Activated CD4-positive, alpha-beta T cell treated with anti-CD3 and anti-CD28 coated beads, Interleukin-2, amount 10 ng/mL, durations not matched to agents 7 days and 5 days (primary cell): ENCODE results near the gene ITM2B. TPM values are rescaled to one million over a fixed set of nuclear protein-coding genes. Genes with fewer than 3 reads are reported as not detected.

Experiments used
- CTCF ChIA-PET: fragments of 350-600 bp; sonication (Branson Sonifier 250); formaldehyde crosslinking; loops from one replicate; lab custom pipeline; 2021; ENCODE audit warnings: antibody characterized with exemption; lab: Charles Lee
- POLR2A ChIA-PET: fragments of 350-600 bp; sonication (Branson Sonifier 250); formaldehyde crosslinking; loops from one replicate; lab custom pipeline; 2021; ENCODE audit warnings: antibody characterized with exemption; lab: Charles Lee
- DNase-seq: peaks from one replicate; pipeline ENCODE4 v3.0.0-alpha.2; 2020
- H3K27ac Mint-ChIP-seq: one replicate; pipeline ENCODE4 v1.8.0; 2021; ENCODE audit warnings: mild to moderate bottlenecking, moderate library complexity, mixed read lengths
- H3K27me3 Mint-ChIP-seq: one replicate; pipeline ENCODE4 v1.8.0; 2021; ENCODE audit warnings: mixed read lengths
- H3K36me3 Mint-ChIP-seq: one replicate; pipeline ENCODE4 v1.8.0; 2021; ENCODE audit warnings: low read depth, mixed read lengths
- H3K4me1 Mint-ChIP-seq: one replicate; pipeline ENCODE4 v1.8.0; 2021; ENCODE audit warnings: mixed read lengths
- H3K4me3 Mint-ChIP-seq: one replicate; pipeline ENCODE4 v1.8.0; 2021; ENCODE audit warnings: mild to moderate bottlenecking, moderate library complexity, mixed read lengths
- H3K9me3 Mint-ChIP-seq: one replicate; pipeline ENCODE4 v1.8.0; 2021; ENCODE audit warnings: mixed read lengths
- total RNA-seq, 2 experiments: library from RNA; stranded (reverse); gene quantifications; one replicate each; pipeline ENCODE4 v1.2.3, GENCODE V29; 2021

ITM2B gene
- total RNA-seq, 2 experiments from 2014 or later = 259 to 317 TPM

DNA sequence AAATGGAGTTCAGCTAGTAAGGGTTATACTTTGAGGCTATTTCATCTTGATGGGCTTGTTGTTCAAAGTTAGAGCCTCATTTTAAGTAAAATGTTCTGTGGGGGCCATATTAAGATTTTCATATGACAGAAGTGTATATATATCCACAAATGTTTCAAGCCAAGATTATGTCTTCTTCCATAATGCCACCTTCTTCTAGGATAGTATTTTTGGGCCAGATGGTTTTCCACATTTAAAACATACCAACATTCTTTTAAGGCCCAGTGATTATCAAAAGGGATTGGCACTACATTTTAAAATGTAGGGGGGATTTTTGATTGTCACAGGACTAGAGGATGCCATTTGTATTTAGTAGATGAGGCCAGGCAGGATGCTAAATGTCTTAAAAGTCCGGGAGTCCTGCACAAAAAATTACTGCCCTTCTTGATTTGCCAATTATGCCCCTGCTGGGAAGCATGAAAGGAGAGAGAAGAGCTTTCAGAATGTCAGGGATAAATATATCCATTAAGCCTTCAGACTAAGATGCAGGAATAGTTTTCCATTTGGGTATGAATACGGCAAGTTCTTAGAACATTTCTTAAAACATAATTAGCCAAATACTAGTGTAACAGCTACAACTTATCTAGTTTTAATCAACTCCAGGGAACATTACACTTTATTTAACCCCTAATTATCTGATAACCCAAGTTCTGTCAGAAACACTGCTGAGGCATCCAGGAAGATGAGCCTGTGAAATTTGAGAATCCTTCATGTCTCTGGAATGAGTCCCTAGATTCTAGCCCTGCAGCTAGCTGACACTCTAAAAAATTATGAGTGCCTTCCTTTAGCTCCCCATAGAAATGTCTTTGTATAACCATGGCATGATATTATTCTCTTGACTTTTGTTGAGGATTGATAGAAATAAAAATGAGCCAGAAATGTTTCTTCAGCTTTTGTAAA, 34.0 kb downstream of the ITM2B start:
- ChIA-PET POLR2A (no interaction called here), CTCF (interaction anchor here (0.6 kb wide), 1 partner anchor 117 kb away, joined by 3 read pairs; no protein-coding TSS in a partner anchor)
- Mint-ChIP-seq H3K27me3 (no peaks in the 10 kb centered on the region), H3K9me3 (no peaks in the 10 kb centered on the region), H3K36me3 (peaks cover 69% of the 10 kb centered on the region), H3K4me1 (peaks cover 24% of the 10 kb centered on the region), H3K4me3 (no peak overlapping the region), H3K27ac (no peak overlapping the region)
- no peak for DNase-seq

DNA sequence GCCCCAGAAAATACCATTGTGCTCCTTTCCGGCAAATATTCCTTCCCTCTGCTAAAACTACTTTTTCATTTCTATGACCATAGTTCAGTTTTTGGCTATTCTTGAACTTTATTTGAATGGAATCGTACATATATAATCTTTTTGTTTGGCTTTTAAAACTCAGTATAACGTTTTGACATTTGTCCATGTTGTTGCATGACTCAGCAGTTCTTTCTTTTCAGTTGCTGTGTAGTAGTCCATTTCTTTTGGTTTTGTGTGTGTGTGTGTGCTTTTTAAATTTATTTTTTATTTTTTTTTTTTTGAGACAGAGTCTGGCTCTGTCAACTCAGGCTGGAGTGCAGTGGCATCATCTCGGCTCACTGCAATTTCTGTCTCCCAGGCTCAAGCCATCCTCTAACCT, 35.0 kb downstream of the ITM2B start:
- Mint-ChIP-seq H3K27ac (no peak overlapping the region), H3K9me3 (no peaks in the 10 kb centered on the region), H3K4me3 (no peak overlapping the region), H3K36me3 (peaks cover 61% of the 10 kb centered on the region), H3K4me1 (peaks cover 24% of the 10 kb centered on the region), H3K27me3 (no peaks in the 10 kb centered on the region)
- CTCF ChIA-PET = interaction anchor here (0.7 kb wide), 1 partner anchor 545 kb away, joined by 4 read pairs; no protein-coding TSS in a partner anchor
- POLR2A ChIA-PET = no interaction called here
- DNase-seq = no peak

DNA sequence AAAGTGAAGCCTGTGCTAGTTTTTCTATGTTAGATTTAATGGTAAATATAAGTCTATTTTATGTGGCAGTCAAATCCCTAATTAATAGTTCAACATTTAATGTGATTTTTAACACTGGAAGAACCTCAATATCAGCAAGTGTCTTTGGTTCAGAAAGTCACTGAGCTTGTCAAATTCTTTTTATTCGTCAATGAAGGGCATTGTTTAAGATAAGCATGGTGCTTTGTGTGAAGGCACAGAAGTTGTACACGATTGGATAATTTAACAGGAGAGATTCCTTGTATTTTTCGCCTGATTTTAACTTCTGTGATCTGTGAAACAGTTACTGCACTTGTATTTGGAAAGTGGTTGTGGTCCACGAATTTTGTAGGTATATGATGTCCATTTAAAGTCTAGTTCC, 40.3 kb downstream of the ITM2B start:
- CTCF ChIA-PET = no interaction called here
- Mint-ChIP-seq H3K27me3 (peaks cover 8% of the 10 kb centered on the region), H3K4me1 (no peaks in the 10 kb centered on the region), H3K4me3 (no peak overlapping the region), H3K9me3 (no peaks in the 10 kb centered on the region), H3K27ac (no peak overlapping the region), H3K36me3 (peaks cover 31% of the 10 kb centered on the region)
- DNase-seq = no peak
- POLR2A ChIA-PET = no interaction called here

DNA sequence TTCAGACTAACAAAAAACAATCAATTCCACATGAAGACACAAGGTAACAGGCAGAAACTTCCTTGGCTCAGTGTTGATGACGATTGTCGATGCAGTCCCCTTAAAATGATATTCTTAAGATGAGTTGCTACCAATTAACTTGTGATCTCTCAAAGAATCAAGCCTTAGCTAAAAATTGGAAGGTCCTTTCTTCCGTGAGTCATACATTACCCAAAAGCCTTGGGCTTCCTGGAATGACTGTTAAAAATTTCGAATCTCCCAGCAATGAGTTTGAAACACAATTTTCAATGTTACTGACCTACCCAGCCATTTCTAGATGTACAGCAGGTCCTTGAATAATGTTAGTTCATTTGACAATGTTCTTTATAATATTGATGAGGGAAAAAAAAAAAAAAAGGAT, 42.5 kb downstream of the ITM2B start:
- no peak for DNase-seq
- Mint-ChIP-seq H3K27ac (no peak overlapping the region), H3K27me3 (peaks cover 8% of the 10 kb centered on the region), H3K36me3 (peaks cover 15% of the 10 kb centered on the region), H3K9me3 (no peaks in the 10 kb centered on the region), H3K4me3 (no peak overlapping the region), H3K4me1 (no peaks in the 10 kb centered on the region)
- ChIA-PET POLR2A (no interaction called here), CTCF (no interaction called here)

DNA sequence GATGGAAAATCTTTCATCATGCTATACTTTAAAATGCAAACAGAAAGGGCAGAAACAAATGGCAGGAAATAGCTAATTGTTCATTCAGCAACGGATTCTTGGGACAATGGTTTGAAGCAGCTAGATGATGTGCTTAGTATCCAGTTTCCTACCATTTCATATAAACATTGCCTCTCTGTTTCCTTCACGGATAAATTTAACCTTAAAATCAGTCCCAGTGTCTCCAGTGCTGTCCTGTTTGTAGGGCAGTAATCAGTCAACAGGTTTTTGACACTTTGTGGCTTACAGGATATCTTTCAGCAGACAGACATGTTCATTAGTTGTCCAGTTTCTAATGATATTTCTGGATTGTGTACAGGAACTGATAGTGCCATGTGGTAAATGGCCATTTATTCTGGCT, 45.8 kb downstream of the ITM2B start:
- Mint-ChIP-seq H3K4me3 (no peak overlapping the region), H3K36me3 (peaks cover 3% of the 10 kb centered on the region), H3K9me3 (no peaks in the 10 kb centered on the region), H3K4me1 (no peaks in the 10 kb centered on the region), H3K27ac (no peak overlapping the region), H3K27me3 (peaks cover 8% of the 10 kb centered on the region)
- no peak for DNase-seq
- CTCF ChIA-PET = interaction anchor here (0.7 kb wide), 1 partner anchor 61 kb away, joined by 3 read pairs; no protein-coding TSS in a partner anchor
- POLR2A ChIA-PET = no interaction called here

DNA sequence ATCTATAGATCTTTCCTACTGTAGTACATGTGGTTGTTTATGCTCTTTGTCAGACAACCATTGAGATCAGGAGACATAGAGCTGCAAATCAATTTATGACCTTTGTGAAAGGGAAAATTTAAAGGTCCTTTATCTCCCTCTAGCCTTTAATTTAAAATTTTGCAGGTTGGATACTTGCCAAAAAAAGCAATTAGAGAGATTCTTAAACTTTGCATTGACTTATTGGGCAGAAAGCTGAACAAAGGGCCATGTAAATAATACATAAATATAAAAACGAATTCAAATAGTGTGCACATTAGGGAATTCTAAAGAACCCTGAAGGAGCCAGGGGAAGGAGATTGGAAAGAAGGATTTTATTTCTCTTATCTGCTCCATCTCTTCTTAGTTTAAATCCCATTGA, 48.5 kb downstream of the ITM2B start:
- Mint-ChIP-seq H3K9me3 (peaks cover 3% of the 10 kb centered on the region), H3K27ac (no peak overlapping the region), H3K4me1 (no peaks in the 10 kb centered on the region), H3K27me3 (peaks cover 8% of the 10 kb centered on the region), H3K4me3 (no peak overlapping the region), H3K36me3 (no peaks in the 10 kb centered on the region)
- CTCF ChIA-PET = interaction anchor here (1.0 kb wide), 1 partner anchor 8 kb away, joined by 3 read pairs; no protein-coding TSS in a partner anchor
- no peak for DNase-seq
- POLR2A ChIA-PET = no interaction called here

DNA sequence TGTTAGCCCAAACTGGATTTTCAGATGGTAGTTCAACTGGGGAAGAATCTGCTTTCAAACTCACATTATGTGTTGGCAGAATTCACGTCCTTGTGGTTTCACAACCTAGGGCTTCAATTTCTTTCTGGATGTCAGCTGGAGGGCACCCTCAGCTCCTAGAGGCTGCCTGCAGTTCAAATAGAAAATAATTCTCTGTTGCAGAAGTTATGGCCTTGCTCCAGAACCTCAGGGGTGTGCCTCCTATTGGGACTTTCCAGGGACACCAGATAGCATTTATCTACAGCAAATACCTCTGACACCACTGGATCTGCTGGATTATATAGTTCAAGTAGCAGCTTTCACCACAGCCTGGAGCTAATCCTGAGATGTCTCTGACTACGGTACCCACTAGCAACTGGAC, 58.7 kb downstream of the ITM2B start:
- DNase-seq = no peak
- Mint-ChIP-seq H3K27me3 (peaks cover 16% of the 10 kb centered on the region), H3K9me3 (no peaks in the 10 kb centered on the region), H3K4me3 (no peak overlapping the region), H3K27ac (no peak overlapping the region), H3K4me1 (peaks cover 6% of the 10 kb centered on the region), H3K36me3 (peaks cover 2% of the 10 kb centered on the region)
- POLR2A ChIA-PET = no interaction called here
- CTCF ChIA-PET = no interaction called here

DNA sequence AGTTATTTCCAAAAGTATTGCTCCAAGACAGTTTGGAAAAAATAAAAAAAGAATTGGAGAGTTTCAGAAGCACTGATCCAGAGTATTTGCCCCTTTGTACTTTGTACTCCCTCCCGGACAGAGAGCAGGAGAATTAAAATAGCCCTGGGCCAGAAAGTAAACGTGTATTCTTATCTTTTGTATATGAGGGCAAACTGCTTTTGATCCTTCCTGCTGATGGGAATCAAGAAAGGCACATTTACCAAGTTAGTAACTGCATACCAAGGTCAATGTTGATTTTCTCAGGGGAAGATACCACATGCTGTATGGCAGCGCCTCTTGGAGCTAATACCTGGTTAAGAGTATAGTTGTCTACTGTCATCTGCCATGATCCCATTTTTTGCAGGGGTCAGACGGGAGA, 59.6 kb downstream of the ITM2B start:
- H3K4me3 Mint-ChIP-seq = no peak overlapping the region
- no peak for DNase-seq
- no peak overlapping the region for H3K27ac Mint-ChIP-seq
- no peaks in the 10 kb centered on the region for H3K9me3 Mint-ChIP-seq
- peaks cover 2% of the 10 kb centered on the region for H3K36me3 Mint-ChIP-seq
- CTCF ChIA-PET = interaction anchor here (0.8 kb wide), 1 partner anchor 9 kb away, joined by 4 read pairs; no protein-coding TSS in a partner anchor
- peaks cover 10% of the 10 kb centered on the region for H3K4me1 Mint-ChIP-seq
- H3K27me3 Mint-ChIP-seq = peaks cover 16% of the 10 kb centered on the region
- POLR2A ChIA-PET = no interaction called here

DNA sequence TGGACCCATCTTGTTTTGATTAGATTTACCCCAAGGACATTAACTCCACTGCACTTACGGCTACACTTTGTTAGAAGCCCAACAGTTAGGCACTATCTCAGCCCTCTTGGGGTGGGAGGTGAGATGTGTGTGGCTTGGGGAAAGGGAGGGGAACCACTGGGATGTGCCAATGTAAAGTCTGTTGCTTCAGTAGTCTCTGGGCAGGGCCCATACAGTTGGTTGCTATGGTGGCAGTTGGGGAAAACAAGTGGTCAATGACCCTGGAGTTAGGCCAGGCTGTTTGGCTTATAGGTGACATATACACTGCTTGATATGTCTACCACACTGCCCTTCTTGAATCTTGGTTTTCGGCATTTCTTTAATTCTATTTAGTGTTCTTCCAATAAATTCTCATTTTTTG, 61.6 kb downstream of the ITM2B start:
- no peak for DNase-seq
- Mint-ChIP-seq H3K4me3 (no peak overlapping the region), H3K36me3 (peaks cover 2% of the 10 kb centered on the region), H3K9me3 (no peaks in the 10 kb centered on the region), H3K4me1 (peaks cover 10% of the 10 kb centered on the region), H3K27me3 (peaks cover 8% of the 10 kb centered on the region), H3K27ac (no peak overlapping the region)
- ChIA-PET POLR2A (no interaction called here), CTCF (no interaction called here)

DNA sequence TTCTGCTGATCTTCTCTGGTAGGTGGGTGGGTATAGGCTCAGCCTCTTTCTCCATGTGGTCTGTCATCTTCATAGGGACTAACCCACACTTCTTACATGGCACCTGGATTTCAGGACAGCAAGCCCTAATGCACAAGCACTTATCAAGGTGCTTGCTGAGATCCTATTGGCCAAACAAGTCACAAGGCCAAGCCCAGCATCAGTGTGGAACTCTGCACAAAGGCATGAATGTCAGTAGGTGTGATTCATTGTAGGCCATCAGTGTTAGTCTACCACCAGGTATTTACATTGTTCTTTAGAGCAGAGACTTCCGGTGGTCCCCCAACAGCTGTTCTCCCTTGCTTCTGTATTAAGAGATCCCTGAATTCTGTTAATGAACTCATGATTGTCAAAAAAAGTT, 62.3 kb downstream of the ITM2B start:
- H3K4me3 Mint-ChIP-seq = no peak overlapping the region
- H3K9me3 Mint-ChIP-seq = no peaks in the 10 kb centered on the region
- peaks cover 4% of the 10 kb centered on the region for H3K27me3 Mint-ChIP-seq
- ChIA-PET POLR2A (no interaction called here), CTCF (interaction anchor here (0.7 kb wide), 1 partner anchor 16 kb away, joined by 3 read pairs; no protein-coding TSS in a partner anchor)
- peaks cover 4% of the 10 kb centered on the region for H3K36me3 Mint-ChIP-seq
- peaks cover 12% of the 10 kb centered on the region for H3K4me1 Mint-ChIP-seq
- H3K27ac Mint-ChIP-seq = no peak overlapping the region
- DNase-seq = no peak

DNA sequence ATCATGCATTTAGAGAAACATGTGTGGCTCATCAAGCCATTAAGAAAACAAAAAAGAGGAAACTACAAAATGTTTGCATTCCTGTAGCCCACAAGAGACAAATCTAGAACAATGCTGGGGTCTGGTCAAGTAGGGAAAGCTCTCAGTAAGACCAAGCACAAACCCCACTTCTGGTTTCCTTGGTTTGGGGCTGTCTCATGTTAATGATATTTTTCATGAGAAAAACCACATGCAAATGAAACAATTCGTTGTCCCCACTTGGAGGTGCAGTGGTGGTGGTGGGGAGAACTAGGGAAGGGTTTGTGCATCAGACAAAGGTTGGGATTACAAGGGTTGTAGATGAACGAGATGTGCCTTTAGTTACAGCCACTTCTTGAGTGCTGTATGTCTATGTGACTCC, 63.5 kb downstream of the ITM2B start:
- Mint-ChIP-seq H3K36me3 (peaks cover 6% of the 10 kb centered on the region), H3K4me3 (no peak overlapping the region), H3K4me1 (peaks cover 12% of the 10 kb centered on the region), H3K27ac (no peak overlapping the region), H3K27me3 (no peaks in the 10 kb centered on the region), H3K9me3 (no peaks in the 10 kb centered on the region)
- DNase-seq = no peak
- POLR2A ChIA-PET = no interaction called here
- CTCF ChIA-PET = no interaction called here

DNA sequence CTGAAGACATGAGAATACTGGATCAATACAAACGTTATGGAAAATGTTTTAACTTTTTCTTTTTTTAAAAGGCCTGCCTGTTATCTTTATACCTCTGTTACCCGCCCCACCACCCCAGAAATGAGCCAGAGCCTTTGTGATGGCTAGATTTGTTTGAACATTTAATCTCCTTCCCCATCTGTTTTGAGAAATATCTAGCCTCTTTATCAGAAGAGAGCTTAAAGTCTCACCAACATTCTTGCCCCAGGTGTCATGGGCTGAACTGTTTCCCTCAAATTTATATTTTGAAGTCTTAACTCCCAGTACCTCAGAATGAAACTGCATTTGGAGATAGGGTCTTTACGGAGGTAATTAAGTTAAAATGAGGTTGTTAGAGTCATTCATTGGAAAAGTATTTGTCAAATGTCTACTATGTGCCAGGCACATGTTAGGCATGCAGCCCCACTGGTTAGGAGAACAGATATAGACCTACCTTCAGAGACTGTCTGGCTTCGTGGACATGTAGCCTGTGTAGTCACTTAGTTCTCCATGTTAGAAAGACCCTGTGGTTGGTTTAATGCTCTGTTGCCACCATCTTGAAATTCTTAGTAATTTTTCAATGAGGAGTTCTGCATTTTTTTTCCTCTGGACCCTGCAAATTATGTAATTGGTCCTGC, 64.3 kb downstream of the ITM2B start:
- no peak for DNase-seq
- ChIA-PET POLR2A (no interaction called here), CTCF (no interaction called here)
- no peak overlapping the region for H3K4me3 Mint-ChIP-seq
- H3K4me1 Mint-ChIP-seq = peaks cover 12% of the 10 kb centered on the region
- no peaks in the 10 kb centered on the region for H3K27me3 Mint-ChIP-seq
- H3K9me3 Mint-ChIP-seq = no peaks in the 10 kb centered on the region
- no peak overlapping the region for H3K27ac Mint-ChIP-seq
- H3K36me3 Mint-ChIP-seq = peaks cover 6% of the 10 kb centered on the region

DNA sequence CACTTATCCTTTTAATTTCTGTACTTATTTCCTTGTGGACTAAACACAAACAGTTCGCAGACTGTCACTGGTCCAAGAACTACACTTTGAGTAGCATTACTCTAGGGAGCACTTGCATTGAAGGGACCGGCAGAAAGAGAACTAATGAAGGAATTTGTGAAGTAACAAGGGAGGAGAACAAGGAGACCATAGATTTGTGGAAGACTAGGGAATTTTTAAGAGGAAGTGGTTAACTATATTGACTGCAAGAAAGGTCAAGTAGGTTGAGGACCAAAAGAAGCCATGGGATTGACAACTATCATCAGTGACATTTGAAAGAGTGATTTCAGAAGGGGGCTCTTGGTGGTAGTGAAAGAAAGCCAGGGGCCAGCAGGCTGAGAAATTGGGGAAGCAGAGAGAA, 66.6 kb downstream of the ITM2B start:
- no peaks in the 10 kb centered on the region for H3K27me3 Mint-ChIP-seq
- POLR2A ChIA-PET = no interaction called here
- CTCF ChIA-PET = no interaction called here

More for the DNA sequence above, 66.6 kb downstream of the ITM2B start:
- Mint-ChIP-seq H3K36me3 (peaks cover 7% of the 10 kb centered on the region), H3K27ac (no peak overlapping the region), H3K4me3 (no peak overlapping the region), H3K9me3 (no peaks in the 10 kb centered on the region), H3K4me1 (peaks cover 20% of the 10 kb centered on the region)
- DNase-seq = no peak
